Adrenal gland (tissue), 12 donors: ENCODE results near the gene UTP15. TPM values are rescaled to one million over a fixed set of nuclear protein-coding genes. Genes with fewer than 3 reads are reported as not detected.

Source experiments
- DNase-seq, 7 donors: peaks; one replicate each; pipeline ENCODE4 v3.0.0-alpha.2; 2019 to 2020
- H3K27ac ChIP-seq, 5 donors: fragments of 200-600 bp; sonication (generic) in 4 of 5; 1 replicate in 3 of 5; 2 replicates in 2 of 5; pipeline versions ENCODE4 v1.5.1 to v1.8.0; 2016 to 2020; ENCODE audit warnings: mild to moderate bottlenecking in 1 of 5
- H3K27me3 ChIP-seq: fragments of 200-600 bp; 2 replicates; pipeline ENCODE4 v1.8.0; 2021
- H3K36me3 ChIP-seq, 2 donors: fragments of 200-600 bp; replicated peaks in 1 of 2; 1 replicate in 1 of 2; 2 replicates in 1 of 2; pipeline versions ENCODE4 v1.5.1 to v1.8.0; 2018 to 2022
- H3K4me1 ChIP-seq, 2 donors: fragments of 200-600 bp; replicated peaks in 1 of 2; 1 replicate in 1 of 2; 2 replicates in 1 of 2; pipeline versions ENCODE4 v1.5.1 to v1.8.0; 2018 to 2021
- H3K4me3 ChIP-seq, 4 donors: fragments of 200-600 bp; sonication (generic) in 3 of 4; one replicate each; pipeline ENCODE4 v1.5.1; 2016 to 2018
- H3K9me3 ChIP-seq, 3 donors: fragments of 200-600 bp; sonication (generic) in 1 of 3; replicated peaks in 1 of 3; 1 replicate in 2 of 3; 2 replicates in 1 of 3; pipeline versions ENCODE4 v1.5.1 to v1.8.0; 2016 to 2021
- POLR2A ChIP-seq, 2 donors: fragments of 450-650 bp; IDR thresholded peaks; one replicate each; pipeline ENCODE4 v1.6.1; 2017; ENCODE audit warnings: antibody characterized with exemption in 2 of 2, mild to moderate bottlenecking in 2 of 2, moderate library complexity in 1 of 2
- WGBS, 4 donors: extraction: QIAGEN DNeasy Blood & Tissue Kit in 2 of 4; methylation state at CpG; one replicate each; pipeline versions ENCODE4 v1.1.5 to v1.1.7; 2013 to 2017; 5-methylcytosine and 5-hydroxymethylcytosine counted together
- intact Hi-C, 2 donors: fragments of 100-400 bp; cut with DNase I; formaldehyde crosslinking; loops; one replicate each; pipeline versions ENCODE4 v1.14.1 to v1.15.0; 2022 to 2023
- polyA plus RNA-seq, 3 donors: library from polyadenylated mRNA; stranded (reverse); fragments of 200-250 nt in 2 of 3; fragments of 350-450 nt in 1 of 3; fragmentation: Illumina TruSeq in 1 of 3; extraction: RNeasy Lipid Tissue Mini Kit (QIAGEN cat#74804) in 1 of 3; gene quantifications; one replicate each; pipeline ENCODE4 v1.2.3, GENCODE V29; 2013 to 2014
- total RNA-seq, 9 donors: library from RNA; depleted of rRNA in 4 of 9; stranded (reverse); fragments of >200 nt in 4 of 9; fragments of 120-200 nt in 1 of 9; fragmentation: NEBNext Ultra II Directional in 1 of 9; extraction: Animal tissue kit (Norgen Biotek cat#: 25700) in 1 of 9; gene quantifications; one replicate each; pipeline versions ENCODE4 v1.1.0 to v1.2.4, GENCODE V29; 2013 to 2023
- TF ChIP-seq, protein P1 (sequence below), 6 experiments: fragments of 450-650 bp in 4 of 6; fragments of 200-600 bp in 2 of 6; sonication (generic) in 1 of 6; IDR thresholded peaks; 1 replicate in 5 of 6; 2 replicates in 1 of 6; pipeline versions ENCODE4 v1.5.1 to v1.8.0; 2016 to 2021; ENCODE audit warnings: antibody characterized with exemption in 6 of 6, mild to moderate bottlenecking in 2 of 6, moderate library complexity in 1 of 6
- donor health status: healthy with polysubstance abuse.
- donor health status: Bipolar disorder and iron deficiency.
- donor health status: DM: yes; HTN: yes; CAD: no.
- donor health status: DM: no; HTN: no; CAD: no.
- donor health status: DM: no; HTN: no; CAD: no.
- donor health status: DM: yes; HTN: yes; CAD: no.

UTP15 gene
- total and polyA plus RNA-seq, 12 donors: 4.2 to 30.2 (median 16.5) TPM

DNA sequence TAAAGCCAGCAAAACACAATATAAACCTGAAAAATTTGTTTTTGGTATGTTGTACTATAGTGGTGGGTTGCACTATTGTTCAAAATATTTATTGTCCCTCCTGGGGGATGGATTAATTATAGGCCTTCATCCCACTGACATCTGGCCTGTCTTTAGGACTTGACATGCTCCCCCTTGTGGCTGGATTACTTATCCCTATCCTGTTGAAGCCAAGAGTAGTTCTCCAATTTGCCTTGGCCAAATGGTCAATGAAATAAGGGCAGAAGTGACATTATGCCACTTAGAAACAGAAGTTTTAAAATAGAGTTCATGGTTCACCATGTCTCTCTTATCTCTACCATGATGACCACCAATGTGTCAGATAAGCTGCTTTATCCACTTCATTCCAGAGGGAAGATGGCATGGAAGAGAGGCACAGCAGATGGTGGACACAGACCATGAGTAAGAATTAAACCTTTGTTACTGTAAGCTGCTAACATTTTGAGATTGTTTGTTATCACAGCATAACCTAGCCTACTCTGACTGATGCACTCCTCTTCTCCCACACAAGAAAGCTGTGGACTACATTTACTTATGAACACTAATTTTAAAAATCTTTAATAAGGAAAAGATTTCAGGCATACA is 31.3 kb downstream of the UTP15 start:
- Histone ChIP-seq H3K9me3 (no peaks in the 10 kb centered on the region), H3K36me3 (no peaks in the 10 kb centered on the region), H3K4me3 (no peak overlapping the region), H3K27ac (no peak overlapping the region), H3K27me3 (no peaks in the 10 kb centered on the region), H3K4me1 (no peaks in the 10 kb centered on the region)
- no peak for TF ChIP-seq POLR2A (IDR thresholded peaks at IDR 0.05)
- TF ChIP-seq, protein P1, sequence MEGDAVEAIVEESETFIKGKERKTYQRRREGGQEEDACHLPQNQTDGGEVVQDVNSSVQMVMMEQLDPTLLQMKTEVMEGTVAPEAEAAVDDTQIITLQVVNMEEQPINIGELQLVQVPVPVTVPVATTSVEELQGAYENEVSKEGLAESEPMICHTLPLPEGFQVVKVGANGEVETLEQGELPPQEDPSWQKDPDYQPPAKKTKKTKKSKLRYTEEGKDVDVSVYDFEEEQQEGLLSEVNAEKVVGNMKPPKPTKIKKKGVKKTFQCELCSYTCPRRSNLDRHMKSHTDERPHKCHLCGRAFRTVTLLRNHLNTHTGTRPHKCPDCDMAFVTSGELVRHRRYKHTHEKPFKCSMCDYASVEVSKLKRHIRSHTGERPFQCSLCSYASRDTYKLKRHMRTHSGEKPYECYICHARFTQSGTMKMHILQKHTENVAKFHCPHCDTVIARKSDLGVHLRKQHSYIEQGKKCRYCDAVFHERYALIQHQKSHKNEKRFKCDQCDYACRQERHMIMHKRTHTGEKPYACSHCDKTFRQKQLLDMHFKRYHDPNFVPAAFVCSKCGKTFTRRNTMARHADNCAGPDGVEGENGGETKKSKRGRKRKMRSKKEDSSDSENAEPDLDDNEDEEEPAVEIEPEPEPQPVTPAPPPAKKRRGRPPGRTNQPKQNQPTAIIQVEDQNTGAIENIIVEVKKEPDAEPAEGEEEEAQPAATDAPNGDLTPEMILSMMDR (IDR thresholded peaks at IDR 0.05): peak in 5 of 6 experiments; percentile 28 to 48 (median 31)
- peak in 2 of 7 donors; percentile 21 to 26 for DNase-seq
- intact Hi-C loops: no loop called here

GRCh38 chr5:73599380-73599779 is 33.8 kb downstream of the UTP15 start:
- TF ChIP-seq, protein P1 (IDR thresholded peaks at IDR 0.05): no peak
- no peak for TF ChIP-seq POLR2A (IDR thresholded peaks at IDR 0.05)
- Histone ChIP-seq H3K27me3 (no peaks in the 10 kb centered on the region), H3K36me3 (no peaks in the 10 kb centered on the region), H3K27ac (no peak overlapping the region), H3K4me3 (no peak overlapping the region), H3K9me3 (no peaks in the 10 kb centered on the region), H3K4me1 (no peaks in the 10 kb centered on the region)
- intact Hi-C loops: no loop called here
- 75 to 94% (median 92%) methylated on average over 3 of the region's 3 CpGs for WGBS, 4 donors
- DNase-seq: no peak

GRCh38 chr5:73603998-73604397 is 38.5 kb downstream of the UTP15 start:
- 84 to 93% (median 91%) methylated on average over 5 of the region's 5 CpGs for WGBS, 4 donors
- H3K27ac ChIP-seq: no peak overlapping the region
- no peak for DNase-seq

GRCh38 chr5:73605223-73606087 is 39.9 kb downstream of the UTP15 start:
- no peaks in the 10 kb centered on the region for H3K36me3 ChIP-seq
- H3K27ac ChIP-seq: no peak overlapping the region
- 71 to 76% (median 73%) methylated on average over 8 of the region's 8 CpGs for WGBS, 4 donors
- no peaks in the 10 kb centered on the region for H3K27me3 ChIP-seq
- no peak for DNase-seq
- TF ChIP-seq, protein P1 (IDR thresholded peaks at IDR 0.05): no peak
- TF ChIP-seq POLR2A (IDR thresholded peaks at IDR 0.05): no peak
- peaks cover 0 to 6% of the 10 kb centered on the region in 2 donors for H3K4me1 ChIP-seq
- H3K9me3 ChIP-seq: no peaks in the 10 kb centered on the region
- no peak overlapping the region for H3K4me3 ChIP-seq
- intact Hi-C loops: no loop called here

More at GRCh38 chr5:73603998-73604397, 38.5 kb downstream of the UTP15 start:
- Histone ChIP-seq H3K4me3 (no peak overlapping the region), H3K36me3 (no peaks in the 10 kb centered on the region), H3K4me1 (peaks cover 0 to 6% of the 10 kb centered on the region in 2 donors), H3K27me3 (no peaks in the 10 kb centered on the region), H3K9me3 (no peaks in the 10 kb centered on the region)
- intact Hi-C loops: no loop called here
- TF ChIP-seq, protein P1 (IDR thresholded peaks at IDR 0.05): no peak
- no peak for TF ChIP-seq POLR2A (IDR thresholded peaks at IDR 0.05)
